ENCODE measurements around the gene RPRD1A.
"Not testable (repeated sequence)": the region's sequence is repeated elsewhere in the genome, so short reads cannot be mapped to it uniquely, and the experiment has no call there.

The RPRD1A gene

DNA sequence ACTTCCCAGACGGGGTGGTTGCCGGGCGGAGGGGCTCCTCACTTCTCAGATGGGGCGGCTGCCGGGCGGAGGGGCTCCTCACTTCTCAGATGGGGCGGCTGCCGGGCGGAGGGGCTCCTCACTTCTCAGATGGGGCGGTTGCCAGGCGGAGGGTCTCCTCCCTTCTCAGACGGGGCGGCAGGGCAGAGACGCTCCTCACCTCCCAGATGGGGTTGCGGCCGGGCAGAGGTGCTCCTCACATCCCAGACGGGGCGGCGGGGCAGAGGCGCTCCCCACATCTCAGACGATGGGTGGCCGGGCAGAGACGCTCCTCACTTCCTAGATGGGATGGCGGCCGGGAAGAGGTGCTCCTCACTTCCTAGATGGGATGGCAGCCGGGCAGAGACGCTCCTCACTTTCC is 10.4 kb upstream of the RPRD1A start:
- not testable (repeated sequence) for DNase-seq

DNA sequence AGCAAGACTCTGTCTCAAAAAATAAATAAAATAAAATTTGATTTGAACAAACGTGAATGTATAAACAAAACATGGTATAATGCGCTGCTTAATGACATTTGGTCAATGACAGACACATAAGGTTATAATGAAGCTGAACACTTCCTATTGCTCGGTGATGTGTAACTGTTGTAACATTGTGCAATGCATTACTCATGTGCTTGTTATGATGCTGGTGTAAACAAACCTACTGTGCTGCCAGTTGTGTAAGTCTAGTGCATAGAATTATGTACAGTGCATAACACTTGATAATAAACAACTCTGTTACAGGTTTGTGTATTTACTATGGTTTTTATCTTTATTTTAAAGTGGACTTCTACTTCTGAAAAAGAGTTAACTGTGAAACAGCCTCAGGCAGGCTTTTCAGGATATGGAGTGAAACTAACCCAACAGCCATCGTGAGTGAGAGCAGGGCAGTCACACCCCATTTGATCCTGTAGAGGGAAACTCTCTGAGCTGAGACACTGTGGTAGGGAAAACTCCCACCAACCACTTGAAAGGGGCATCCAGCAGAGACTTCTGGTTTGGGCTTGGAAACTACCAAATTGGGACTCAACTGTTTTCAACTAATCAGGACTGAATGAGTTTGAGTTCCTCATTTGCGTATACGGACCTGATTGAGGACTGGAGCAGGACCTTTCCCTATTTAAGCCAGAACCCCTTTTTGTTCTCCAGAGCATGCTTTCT is 8.7 kb upstream of the RPRD1A start:
- DNase-seq, result no peak

DNA sequence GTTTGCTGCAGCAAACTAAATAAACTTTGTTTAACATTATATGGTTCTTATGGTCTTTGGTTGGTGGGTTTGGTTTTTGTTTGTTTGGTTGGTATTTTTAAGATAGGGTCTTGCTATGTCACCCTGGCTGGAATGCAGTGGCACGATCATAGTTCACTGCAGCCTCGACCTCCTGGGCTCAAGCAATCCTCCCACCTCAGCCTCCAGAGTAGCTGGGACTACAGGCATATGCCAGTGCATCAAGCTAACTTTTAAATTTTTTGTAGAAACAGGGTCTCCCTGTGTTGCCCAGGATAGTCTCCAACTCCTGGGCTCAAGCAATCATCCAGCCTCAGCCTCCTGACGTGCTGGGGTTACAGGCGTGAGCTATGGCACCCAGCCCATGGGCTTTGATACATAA is 7.1 kb upstream of the RPRD1A start:
- no peak for DNase-seq

DNA sequence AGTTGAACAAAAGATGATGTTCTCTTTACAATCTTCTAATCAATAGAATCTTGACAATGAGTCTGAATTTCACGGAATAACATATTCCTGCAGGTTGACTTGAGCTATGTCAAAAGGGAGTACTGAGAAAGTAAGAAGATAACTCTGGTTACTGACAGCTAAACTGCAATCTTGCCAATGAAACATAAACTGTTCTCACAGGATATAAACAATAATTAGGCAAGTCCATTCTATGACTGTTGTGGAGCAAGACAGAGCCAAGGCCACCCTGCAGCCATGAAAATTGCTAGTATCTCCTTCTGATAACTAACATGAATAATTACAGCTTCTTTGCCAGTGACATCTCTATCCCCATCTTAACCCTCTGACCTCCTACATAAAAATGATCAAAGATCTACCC is 6.3 kb upstream of the RPRD1A start:
- DNase-seq, result no peak

DNA sequence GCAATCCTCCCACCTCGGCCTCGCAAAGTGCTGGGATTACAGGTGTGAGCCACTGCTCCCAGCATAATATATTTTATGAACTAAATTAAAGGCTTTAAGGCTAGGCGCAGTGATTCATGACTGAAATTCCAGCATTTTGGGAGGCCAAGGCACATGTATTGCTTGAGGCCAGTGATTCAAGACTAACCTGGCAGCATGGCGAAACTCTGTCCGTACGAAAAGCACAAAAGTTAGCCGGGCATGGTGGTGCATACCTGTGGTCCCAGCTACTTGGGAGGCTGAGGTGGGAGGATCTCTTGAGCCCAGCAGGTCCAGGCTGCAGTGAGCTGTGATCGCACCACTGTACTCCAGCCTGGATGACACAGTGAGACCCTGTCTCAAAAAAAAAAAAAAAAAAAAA is 5.0 kb upstream of the RPRD1A start:
- not testable (repeated sequence) for DNase-seq

DNA sequence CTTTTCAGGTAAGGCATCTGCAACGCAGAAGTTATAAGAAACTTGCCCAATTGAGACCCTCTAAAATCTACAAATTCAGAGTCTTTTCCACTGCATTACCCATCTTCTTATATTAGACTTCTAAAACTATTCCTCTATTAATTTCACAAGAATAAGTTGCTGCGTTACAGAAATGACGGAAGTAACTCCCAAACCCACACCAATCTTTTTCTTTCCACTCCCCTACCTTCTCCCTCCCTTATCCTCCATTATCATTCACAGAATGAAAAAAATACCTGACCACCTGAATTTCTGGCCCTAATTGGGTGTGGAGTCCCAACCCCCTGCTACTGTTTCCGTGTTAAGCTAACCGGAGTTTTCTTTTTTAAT is 689 bp downstream of the RPRD1A start:
- no peak for DNase-seq

DNA sequence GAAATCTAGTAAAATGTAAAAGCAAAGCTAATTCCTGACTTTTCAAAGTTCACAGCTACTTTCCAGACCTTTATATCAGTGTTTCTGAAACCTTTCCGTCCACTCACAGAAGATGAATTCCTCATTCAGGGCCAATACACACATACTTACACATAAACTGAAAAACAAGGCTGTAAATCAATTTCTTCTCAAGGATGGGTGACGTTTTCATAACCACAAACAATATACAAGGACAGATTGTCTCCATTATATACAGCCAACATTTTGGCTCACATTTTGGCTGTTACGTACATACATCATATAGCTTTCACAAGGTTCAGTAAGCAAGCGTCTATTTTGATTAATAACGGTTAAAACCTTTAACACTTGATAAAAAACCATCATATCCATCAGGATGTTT is 1.4 kb downstream of the RPRD1A start:
- peak; percentile 41 for DNase-seq

DNA sequence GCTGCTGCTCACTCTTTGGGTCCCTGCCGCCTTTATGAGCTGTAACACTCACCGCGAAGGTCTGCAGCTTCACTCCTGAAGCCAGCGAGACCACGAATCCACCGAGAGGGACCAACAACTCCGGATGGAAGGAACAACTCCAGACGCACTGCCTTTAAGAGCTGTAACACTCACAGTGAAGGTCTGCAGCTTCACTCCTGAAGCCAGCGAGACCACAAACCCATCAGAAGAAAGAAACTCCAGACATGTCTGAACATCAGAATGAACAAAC is 2.6 kb downstream of the RPRD1A start:
- not testable (repeated sequence) for DNase-seq

DNA sequence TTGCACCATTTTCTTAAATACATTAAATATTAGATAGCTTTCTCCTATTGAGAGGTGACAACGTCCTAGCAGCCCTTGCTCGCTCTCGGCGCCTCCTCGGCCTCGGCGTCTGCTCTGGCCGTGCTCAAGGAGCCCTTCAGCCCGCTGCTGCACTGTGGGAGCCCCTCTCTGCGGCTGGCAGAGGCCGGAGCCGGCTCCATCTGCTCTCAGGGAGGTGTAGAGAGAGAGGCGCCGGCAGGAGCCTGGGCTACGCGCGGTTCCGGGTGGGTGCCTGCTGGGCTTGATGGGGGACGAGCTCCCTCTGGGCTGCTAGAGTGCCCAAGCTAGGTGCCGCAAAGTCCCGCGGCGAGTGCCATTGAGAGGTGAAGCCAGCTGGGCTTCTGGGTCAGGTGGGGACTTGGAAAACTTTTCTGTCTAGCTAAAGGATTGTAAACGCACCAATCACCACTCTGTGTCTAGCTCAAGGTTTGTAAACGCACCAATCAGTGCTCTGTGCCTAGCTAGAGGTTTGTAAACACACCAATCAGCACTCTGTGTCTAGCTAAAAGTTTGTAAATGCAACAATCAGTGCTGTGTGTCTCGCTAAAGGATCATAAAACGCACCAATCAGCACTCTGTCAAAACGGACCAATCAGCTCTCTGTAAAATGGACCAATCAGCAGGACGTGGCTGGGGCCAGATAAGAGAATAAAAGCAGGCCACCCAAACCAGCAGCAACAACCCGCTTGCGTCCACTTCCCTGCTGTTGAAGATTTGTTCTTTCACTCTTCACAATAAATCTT is 3.1 kb downstream of the RPRD1A start:
- no peak for DNase-seq

DNA sequence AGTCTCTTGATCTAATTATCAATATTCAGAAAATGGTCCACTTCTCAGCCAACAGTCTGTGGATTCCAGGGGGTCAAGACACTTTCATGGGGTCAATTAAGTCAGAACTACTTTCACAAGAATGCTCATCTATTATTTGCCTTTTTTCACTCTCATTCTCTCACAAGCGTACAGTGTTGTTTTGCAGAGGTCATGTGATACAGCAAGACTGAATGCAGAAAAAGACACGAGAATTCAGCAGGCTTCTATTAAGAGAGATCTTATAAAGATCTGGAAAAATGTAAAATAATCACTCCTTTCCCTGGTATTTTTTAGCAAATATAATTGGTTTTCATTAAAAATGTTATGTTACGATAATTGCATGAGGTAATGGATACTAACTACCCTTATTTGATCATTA is 8.7 kb downstream of the RPRD1A start:
- DNase-seq, result no peak

DNA sequence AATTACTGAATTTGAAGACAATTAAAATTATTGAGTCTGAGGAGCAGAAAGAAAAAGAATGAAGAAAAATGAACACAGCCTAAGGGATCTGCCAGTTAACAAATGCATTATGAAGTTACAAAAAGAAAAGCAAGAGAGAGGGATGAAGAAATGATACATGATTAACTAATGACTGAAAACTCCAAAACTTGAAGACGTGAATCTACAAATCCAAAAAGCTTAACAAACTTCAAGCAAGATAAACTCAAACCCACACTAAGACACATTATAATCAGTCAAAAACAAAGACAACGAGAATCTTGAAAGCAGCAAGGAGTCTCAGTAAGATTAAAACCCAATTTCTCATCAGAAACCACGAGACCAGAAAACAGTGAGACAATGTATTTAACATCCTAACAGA is 15.6 kb downstream of the RPRD1A start:
- no peak for DNase-seq

DNA sequence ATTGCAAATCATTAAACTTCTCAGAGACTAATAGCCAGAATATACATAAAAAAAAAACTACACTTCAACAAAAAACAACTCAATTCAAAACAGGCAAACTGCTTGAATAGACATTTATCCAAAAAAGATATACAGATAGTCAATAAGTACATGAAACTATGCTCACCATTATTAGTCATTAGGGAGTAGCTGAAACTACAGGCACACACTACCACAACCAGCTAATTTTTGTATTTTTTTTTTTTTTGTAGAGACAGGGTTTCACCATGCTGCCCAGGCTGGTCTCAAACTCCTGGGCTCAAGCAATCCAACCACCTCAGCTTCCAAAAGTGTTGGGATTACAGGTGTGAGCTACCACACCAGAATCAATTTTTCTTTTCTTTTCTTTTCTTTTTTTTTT is 16.9 kb downstream of the RPRD1A start:
- no peak for DNase-seq

DNA sequence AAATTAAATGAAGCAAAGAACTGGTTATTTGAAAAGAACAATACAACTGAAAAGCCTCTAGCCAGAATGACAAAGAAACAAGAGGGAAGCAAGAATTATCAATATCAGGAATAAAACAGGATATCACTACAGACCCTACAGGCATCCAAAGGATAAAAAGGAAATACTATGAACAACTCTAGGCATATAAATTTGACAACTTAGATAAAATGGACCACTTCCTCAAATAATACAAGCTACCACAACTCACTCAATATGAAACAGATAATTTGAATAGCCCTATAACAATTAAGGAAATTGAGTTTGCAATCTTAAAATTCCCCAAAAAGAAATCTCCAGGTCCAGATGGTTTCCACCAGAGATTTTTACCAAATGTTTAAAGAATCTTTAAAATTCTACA is 19.8 kb downstream of the RPRD1A start:
- DNase-seq, result peak; percentile 14

DNA sequence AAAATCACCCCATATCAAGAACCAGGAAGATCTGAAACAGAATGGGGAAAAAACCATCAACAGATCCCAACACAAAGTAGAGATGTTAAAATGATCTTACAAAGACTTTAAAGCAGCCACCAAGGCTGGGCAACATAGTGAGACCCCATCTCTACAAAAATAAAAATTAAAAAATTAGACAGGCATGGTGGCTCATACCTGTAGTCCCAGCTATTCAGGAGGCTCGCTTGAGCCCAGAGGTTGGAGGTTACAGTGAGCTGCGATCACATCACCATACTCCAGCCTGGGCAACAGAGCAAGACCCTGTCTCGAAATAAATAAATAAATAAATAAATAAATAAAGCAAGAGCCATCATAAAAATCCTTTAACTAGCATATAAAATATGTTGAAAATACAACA is 20.5 kb downstream of the RPRD1A start:
- DNase-seq, result no peak

DNA sequence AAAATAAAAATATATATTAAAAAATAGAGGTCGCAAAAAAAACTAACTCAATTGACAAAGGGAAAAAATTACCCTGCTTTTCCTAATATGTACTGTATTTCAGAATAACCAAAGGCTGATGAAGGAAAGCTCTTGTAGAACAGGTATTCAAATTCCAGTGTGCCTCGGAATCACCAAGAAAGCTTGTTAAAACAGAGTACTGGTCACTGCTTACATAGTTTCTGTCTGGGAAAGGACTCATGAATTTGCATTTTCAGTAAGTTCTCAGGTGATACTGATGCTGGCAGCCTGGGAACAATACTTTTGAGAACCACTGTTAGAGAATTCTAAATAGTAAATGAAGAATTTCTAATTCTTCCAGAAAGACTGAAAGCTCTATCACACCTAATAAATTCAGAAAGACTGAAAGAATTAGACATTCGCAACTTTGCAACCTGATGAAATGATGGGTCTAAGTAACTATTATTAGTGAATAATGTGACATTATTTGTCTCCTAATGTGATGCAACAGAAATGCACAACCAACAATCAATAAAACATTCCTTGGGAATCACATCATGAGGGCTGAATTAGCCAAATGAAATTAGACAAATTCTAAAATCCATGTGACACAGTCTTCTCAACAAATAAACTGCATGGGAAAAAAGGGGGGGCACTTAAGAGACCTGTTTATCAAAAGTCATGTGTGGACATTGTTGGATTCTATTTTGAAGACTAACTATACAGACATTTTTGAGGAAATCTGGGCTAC is 21.9 kb downstream of the RPRD1A start:
- DNase-seq, result no peak

DNA sequence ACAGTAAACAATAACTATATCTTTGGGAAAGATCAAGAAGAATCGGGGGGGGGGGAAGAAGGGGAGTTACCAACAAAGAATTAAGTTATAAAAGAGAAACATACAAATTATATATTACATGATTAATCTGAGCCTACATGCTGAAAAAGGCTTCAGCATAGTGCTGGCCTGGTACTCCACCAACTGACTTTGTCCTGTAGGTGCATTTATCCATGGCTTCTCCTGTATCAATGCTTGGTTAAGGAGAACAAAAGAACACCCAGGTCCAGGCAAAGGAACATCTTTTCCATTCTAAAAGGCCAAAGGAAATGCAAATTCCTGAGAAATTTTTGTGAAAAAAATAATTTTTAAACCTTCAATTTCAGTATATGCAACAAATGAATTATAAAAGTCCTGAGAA is 24.2 kb downstream of the RPRD1A start:
- DNase-seq, result no peak

DNA sequence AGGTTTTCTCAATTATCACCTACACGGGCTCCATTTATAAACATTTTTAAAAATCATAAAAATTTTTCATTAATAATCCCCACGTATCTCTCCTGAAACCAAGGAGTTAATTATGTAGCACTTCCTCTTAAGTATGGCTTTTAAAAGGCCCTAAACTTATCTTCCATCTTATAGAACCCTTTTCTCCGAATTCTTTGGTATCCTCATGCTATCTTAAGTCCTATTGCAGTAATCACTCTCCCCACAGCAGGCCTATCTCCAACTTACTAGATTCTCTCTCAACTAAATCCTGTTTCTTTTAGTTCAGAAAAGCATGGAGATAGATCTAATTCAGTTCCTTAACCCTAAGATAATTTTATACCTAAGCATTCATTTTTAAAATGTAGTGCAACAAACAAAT is 26.2 kb downstream of the RPRD1A start:
- DNase-seq, result no peak

DNA sequence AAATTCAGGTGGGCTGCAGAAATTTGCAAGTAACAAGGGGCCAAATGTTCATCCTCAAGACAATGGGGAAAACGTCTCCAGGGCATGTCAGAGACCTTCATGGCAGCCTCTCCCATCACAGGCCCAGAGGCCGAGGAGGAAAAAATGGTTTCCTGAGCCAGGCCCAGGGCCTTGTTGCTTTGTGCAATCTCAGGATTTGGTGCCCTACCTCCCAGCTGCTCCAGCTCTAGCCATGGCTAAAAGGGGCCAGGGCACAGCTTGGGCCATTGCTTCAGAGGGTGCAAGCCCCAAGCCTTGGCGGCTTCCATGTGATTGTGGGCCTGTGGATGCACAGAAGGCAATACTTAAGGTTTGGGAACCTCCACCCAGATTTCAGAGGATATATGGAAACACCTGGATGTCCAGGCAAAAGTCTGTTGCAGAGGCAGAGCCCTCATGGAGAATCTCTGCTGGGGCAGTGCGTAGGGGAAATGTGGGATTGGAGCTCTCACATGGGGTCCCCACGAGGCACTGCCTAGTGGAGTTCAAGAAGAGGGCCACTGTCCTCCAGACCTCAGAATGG is 29.2 kb downstream of the RPRD1A start:
- DNase-seq, result no peak

DNA sequence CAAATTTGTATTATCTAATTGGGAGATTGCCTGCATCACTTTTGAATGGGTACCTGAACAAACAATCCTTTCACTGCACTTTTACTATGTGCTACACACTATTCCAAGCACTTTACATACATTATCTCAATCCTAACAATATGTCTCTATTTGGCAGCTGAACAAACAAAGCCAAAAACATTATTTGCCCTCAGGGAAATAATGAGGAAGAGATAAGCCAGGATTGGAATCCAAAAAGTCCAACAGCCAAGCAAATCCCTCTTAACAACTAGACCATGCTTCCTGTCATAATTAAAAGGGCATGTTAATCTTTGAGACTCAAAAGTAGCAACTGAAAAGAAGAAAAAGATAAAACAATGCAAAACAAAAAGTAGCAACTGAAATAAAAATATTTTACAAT is 32.1 kb downstream of the RPRD1A start:
- DNase-seq, result peak; percentile 12

DNA sequence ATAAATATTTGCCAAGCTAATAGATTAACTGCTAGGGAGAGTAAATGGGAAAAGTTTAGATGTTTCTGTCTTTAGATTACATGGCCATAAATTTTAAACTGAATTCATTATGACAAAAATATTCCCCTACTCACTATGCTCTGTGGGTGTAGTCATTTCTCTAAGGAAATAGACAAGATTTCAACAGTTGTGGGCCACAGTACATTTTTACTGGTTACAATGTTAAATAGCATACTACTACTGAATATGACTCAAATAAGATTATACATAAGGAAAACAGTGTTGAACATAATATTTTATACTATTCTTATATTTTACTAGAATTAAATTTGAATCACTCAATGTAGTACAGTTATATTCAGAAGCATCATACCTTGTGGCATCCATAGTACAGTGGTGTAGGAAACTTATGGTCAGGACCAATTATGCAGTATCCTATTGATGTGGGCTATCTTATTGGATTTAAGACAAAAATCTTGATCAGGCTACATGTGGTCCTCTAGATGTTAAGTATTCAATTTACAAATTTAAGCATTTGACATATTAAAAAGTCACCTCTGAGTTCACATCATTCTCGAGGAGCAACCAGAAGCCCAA is 33.0 kb downstream of the RPRD1A start:
- DNase-seq, result no peak

DNA sequence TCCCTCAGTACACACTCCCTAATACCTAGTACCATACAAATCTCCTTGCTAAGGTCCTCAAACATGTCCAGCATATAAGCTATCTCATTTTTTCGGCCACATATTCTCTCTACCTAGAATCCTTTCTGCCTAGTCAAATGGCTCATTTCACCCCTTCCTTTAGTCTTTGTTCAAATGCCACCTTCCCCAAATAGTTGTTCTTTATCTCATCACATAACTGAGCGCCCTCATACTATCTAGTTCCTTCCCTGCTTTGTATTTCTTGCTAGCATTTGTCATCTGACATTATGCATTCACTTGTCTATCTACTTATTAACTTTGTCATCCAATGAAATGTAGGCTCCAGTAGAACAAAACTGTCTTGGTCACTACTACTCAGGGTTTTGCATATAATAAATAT is 35.5 kb downstream of the RPRD1A start:
- no peak for DNase-seq

DNA sequence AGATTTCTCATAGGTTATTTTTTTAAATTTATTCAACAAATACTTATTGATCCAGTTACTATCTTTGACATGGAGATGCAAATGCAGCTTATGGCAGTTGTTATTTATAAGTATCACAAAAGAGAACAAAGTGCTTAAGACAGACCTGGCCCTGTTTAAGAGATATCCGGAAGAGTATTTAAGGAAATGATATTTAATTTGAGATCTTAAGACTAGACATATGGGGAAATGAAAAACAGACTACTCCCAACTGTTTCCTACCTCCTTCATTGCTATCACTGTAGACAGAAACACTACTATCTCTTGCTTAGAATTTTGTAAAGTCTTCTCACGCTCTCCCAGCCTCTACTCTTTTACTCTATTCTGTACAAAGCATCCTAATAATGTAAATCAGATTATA is 36.0 kb downstream of the RPRD1A start:
- DNase-seq, result no peak

DNA sequence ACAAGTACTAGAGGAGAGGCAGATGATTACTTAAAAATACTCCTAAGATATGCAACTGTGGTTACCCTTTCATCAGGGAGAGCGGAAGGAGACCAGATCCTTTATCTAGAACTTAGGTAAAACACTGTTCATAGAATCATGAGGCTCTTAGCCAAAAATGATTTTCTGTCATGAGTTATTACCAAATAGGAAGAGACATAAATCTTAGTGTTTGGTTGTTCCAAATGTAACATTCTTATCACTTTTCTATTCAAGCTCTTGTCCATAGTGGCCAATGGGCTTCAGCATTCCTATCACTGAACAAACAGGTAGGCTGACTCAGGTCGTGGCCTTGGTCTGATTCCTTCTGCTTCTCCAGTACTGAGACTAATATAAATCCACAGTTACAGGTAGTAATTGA is 38.5 kb downstream of the RPRD1A start:
- DNase-seq, result no peak

DNA sequence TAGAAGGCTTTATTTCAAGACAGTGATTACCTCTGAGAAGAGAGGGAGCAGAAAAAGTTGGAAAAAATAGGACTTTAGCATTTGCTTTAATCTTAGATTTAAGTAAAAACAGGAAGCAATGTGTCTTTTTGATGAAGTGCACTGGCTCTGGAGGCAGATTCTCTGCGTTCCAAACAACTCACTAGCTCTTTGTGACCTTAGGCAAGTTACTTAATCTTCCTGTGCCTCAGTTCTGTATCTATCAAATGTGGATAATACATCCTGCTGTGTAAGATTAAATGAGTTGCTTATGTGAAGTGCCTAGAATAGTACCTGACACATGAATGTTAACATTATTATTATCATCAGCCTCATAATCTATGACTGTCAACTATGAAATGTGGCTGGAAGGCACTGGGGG is 42.3 kb downstream of the RPRD1A start:
- no peak for DNase-seq
